GM12878 (cell line): ENCODE data around the gene NGDN. TPM values are rescaled to one million over a fixed set of nuclear protein-coding genes. Genes with fewer than 3 reads are reported as not detected.

Experiments
- ATAC-seq: fragments of 200-7000 bp; cut with Tn5 transposase; 3 replicates; pipeline ENCODE4 v1.9.1; 2020; ENCODE audit warnings: mild to moderate bottlenecking, moderate library complexity
- BruUV-seq: library from RNA; stranded (reverse); fragments of 400-500 nt; replicated peaks from 2 replicates; lab custom pipeline; 2021; lab: Mats Ljungman, UMichigan
- CTCF ChIA-PET: fragments of 300-600 bp; sonication (Branson Sonifier 250); formaldehyde crosslinking; extraction: SDS; loops from one replicate; lab custom pipeline; 2021; ENCODE audit warnings: inconsistent platforms; lab: Yijun Ruan, JAX
- POLR2A ChIA-PET: fragments of 350-600 bp; formaldehyde crosslinking; extraction: SDS; loops from one replicate; lab custom pipeline; 2021; ENCODE audit warnings: inconsistent platforms; lab: Charles Lee
- RAD21 ChIA-PET: fragments of 300-600 bp; sonication (Branson Sonifier 250); formaldehyde crosslinking; loops from one replicate; lab custom pipeline; 2023; ENCODE audit warnings: antibody characterized with exemption; ENCODE audit not compliant: unreplicated experiment; lab: Charles Lee
- SMC1A ChIA-PET: fragments of 300-600 bp; sonication (Branson Sonifier 250); formaldehyde crosslinking; loops from one replicate; lab custom pipeline; 2023; ENCODE audit not compliant: unreplicated experiment, uncharacterized antibody; lab: Charles Lee
- DNase-seq: peaks from one replicate; pipeline ENCODE4 v3.0.0-alpha.2; 2011; ENCODE audit warnings: low read depth, low spot score
- FAIRE-seq: peaks from 3 replicates; lab custom pipeline; 2011; peaks lifted over from hg19 to GRCh38; lab: Jason Lieb, UNC
- H2AFZ ChIP-seq: 2 replicates; pipeline ENCODE4 v1.6.0; 2011; ENCODE audit warnings: low read depth, low read length, control low read depth; ENCODE audit not compliant: control insufficient read depth
- H3K27ac ChIP-seq: 2 replicates; pipeline ENCODE4 v1.5.1; 2011; ENCODE audit warnings: control low read depth; ENCODE audit not compliant: control insufficient read depth, insufficient read depth
- H3K27me3 ChIP-seq, 2 experiments: replicated peaks in 1 of 2; 2 replicates each; pipeline versions ENCODE4 v1.6.0 to v1.6.1; 2011; ENCODE audit warnings: low read length in 1 of 2; ENCODE audit not compliant: control insufficient read depth in 2 of 2, insufficient read depth in 2 of 2
- H3K36me3 ChIP-seq, 2 experiments: 2 replicates each; pipeline ENCODE4 v1.5.1; 2011; ENCODE audit warnings: low read length in 1 of 2; ENCODE audit not compliant: control insufficient read depth in 2 of 2, insufficient read depth in 2 of 2
- H3K4me1 ChIP-seq: 2 replicates; pipeline ENCODE4 v1.6.1; 2011; ENCODE audit warnings: mild to moderate bottlenecking, low read length, moderate library complexity, mixed read lengths; ENCODE audit not compliant: control insufficient read depth, insufficient read depth
- H3K4me2 ChIP-seq: 2 replicates; pipeline ENCODE4 v1.6.0; 2011; ENCODE audit warnings: control low read depth; ENCODE audit not compliant: control insufficient read depth, insufficient read depth
- H3K4me3 ChIP-seq: fragments of 200-600 bp; sonication (generic); 2 replicates; pipeline ENCODE4 v1.5.1; 2016
- H3K79me2 ChIP-seq: 2 replicates; pipeline ENCODE4 v1.6.0; 2011; ENCODE audit warnings: low read length; ENCODE audit not compliant: control insufficient read depth, insufficient read depth
- H3K9ac ChIP-seq: 2 replicates; pipeline ENCODE4 v1.8.0; 2011; ENCODE audit warnings: low read length, control low read depth, mixed read lengths; ENCODE audit not compliant: control insufficient read depth, insufficient read depth
- H3K9me3 ChIP-seq: replicated peaks from 3 replicates; pipeline ENCODE4 v1.5.1; 2011; ENCODE audit warnings: mild to moderate bottlenecking, low read length; ENCODE audit not compliant: control insufficient read depth, insufficient read depth
- H4K20me1 ChIP-seq: 2 replicates; pipeline ENCODE4 v1.6.0; 2011; ENCODE audit not compliant: control insufficient read depth, insufficient read depth
- ASH2L ChIP-seq: fragments of 300-600, 200-600 bp; sonication (generic); IDR thresholded peaks from 2 replicates; pipeline ENCODE4 v1.6.1; 2017; ENCODE audit warnings: low read depth, mild to moderate bottlenecking, borderline replicate concordance
- ESRRA ChIP-seq: IDR thresholded peaks from 2 replicates; pipeline ENCODE4 v1.6.1; 2012; ENCODE audit warnings: mild to moderate bottlenecking, low read length, improper control_type of control experiment
- HCFC1 ChIP-seq: fragments of 150-350 bp; IDR thresholded peaks from 2 replicates; pipeline ENCODE4 v1.6.1; 2014; ENCODE audit warnings: low read length
- KAT2A ChIP-seq: conservative IDR thresholded peaks from 2 replicates; pipeline ENCODE4 v1.6.1; 2011; ENCODE audit warnings: low read depth, low read length; ENCODE audit not compliant: control insufficient read depth
- NR2C1 ChIP-seq: fragments of 450-650 bp; IDR thresholded peaks from 2 replicates; pipeline ENCODE4 v1.6.1; 2017; ENCODE audit warnings: antibody characterized with exemption, mild to moderate bottlenecking, moderate library complexity
- in situ Hi-C: fragments of 300-500 bp; cut with MboI; formaldehyde crosslinking; loops from 9 replicates; pipeline ENCODE4 v1.14.3; 2018; ENCODE audit warnings: mixed read lengths
- intact Hi-C: fragments of 100-400 bp; cut with micrococcal nuclease; formaldehyde crosslinking; loops from one replicate; pipeline ENCODE4 v1.14.2; 2022; ENCODE audit not compliant: unreplicated experiment
- polyA plus RNA-seq, 11 experiments: library from polyadenylated mRNA; depleted of rRNA in 4 of 11; unstranded in 6 of 11; stranded (reverse) in 5 of 11; fragments of >200 nt; fragmentation: Nextera tagmentation in 4 of 11; fragmentation: Illumina TruSeq in 1 of 11; extraction: Ambion mirVana in 4 of 11; extraction: Trizol in 1 of 11; gene quantifications; 1 replicate in 1 of 11; 2 replicates in 10 of 11; pipeline versions ENCODE4 v1.2.1 to v1.2.3, GENCODE V29; 2011 to 2016; ENCODE audit warnings: inconsistent platforms in 2 of 11, missing spikeins in 2 of 11, low read depth in 1 of 11
- total RNA-seq, 4 experiments: library from RNA; depleted of rRNA in 3 of 4; stranded (reverse); fragments of >200 nt in 3 of 4; fragmentation: Illumina TruSeq in 1 of 4; extraction: Trizol in 1 of 4; gene quantifications; 2 replicates each; pipeline versions ENCODE4 v1.2.1 to v1.2.3, GENCODE V29; 2013 to 2021
- TF ChIP-seq, protein P1 (sequence below): fragments of 150-350 bp; IDR thresholded peaks from 2 replicates; pipeline ENCODE4 v1.6.1; 2016; ENCODE audit warnings: low read depth, low read length
- TF ChIP-seq, protein P2 (sequence below): IDR thresholded peaks from 2 replicates; pipeline ENCODE4 v1.6.1; 2011; ENCODE audit warnings: borderline replicate concordance, low read depth, mild to moderate bottlenecking, moderate library complexity, low read length; ENCODE audit not compliant: insufficient read depth, poor library complexity, severe bottlenecking
- TF ChIP-seq, protein P3 (sequence below): fragments of 450-650 bp; formaldehyde crosslinking; IDR thresholded peaks from 2 replicates; pipeline ENCODE4 v1.5.0; 2022; ENCODE audit warnings: mild to moderate bottlenecking, missing genetic modification characterization
- TF ChIP-seq, protein P4 (sequence below): fragments of 450-650 bp; IDR thresholded peaks from 2 replicates; pipeline ENCODE4 v1.6.1; 2016; ENCODE audit warnings: mild to moderate bottlenecking, moderate library complexity, borderline replicate concordance

NGDN gene
- total and polyA plus RNA-seq, 10 of the 15 experiments (the other 5 are each of a cell fraction or from before 2014, with no cell fraction given), result 40.4 to 163 (median 71.4) TPM

DNA sequence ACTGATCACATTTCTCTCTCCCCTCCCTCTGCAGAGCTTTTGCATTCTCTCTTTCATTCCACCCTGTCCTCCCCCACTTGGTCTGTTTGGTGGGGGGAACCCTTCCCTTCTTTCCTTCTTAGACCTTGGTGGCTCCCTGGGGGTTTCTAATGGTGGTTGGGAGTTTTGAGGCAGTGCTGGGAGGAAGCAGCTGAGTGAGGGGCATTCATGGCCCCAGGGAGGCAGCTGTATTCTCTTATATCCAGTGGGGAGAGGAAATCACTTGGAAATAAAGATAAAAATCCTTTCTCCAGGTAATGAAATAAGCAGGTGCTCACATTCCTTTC lies 13.3 kb downstream of the NGDN start:
- no TSS peak for BruUV-seq
- no peak for FAIRE-seq
- TF ChIP-seq, protein P1, sequence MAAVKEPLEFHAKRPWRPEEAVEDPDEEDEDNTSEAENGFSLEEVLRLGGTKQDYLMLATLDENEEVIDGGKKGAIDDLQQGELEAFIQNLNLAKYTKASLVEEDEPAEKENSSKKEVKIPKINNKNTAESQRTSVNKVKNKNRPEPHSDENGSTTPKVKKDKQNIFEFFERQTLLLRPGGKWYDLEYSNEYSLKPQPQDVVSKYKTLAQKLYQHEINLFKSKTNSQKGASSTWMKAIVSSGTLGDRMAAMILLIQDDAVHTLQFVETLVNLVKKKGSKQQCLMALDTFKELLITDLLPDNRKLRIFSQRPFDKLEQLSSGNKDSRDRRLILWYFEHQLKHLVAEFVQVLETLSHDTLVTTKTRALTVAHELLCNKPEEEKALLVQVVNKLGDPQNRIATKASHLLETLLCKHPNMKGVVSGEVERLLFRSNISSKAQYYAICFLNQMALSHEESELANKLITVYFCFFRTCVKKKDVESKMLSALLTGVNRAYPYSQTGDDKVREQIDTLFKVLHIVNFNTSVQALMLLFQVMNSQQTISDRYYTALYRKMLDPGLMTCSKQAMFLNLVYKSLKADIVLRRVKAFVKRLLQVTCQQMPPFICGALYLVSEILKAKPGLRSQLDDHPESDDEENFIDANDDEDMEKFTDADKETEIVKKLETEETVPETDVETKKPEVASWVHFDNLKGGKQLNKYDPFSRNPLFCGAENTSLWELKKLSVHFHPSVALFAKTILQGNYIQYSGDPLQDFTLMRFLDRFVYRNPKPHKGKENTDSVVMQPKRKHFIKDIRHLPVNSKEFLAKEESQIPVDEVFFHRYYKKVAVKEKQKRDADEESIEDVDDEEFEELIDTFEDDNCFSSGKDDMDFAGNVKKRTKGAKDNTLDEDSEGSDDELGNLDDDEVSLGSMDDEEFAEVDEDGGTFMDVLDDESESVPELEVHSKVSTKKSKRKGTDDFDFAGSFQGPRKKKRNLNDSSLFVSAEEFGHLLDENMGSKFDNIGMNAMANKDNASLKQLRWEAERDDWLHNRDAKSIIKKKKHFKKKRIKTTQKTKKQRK, result no peak
- TF ChIP-seq, protein P2, sequence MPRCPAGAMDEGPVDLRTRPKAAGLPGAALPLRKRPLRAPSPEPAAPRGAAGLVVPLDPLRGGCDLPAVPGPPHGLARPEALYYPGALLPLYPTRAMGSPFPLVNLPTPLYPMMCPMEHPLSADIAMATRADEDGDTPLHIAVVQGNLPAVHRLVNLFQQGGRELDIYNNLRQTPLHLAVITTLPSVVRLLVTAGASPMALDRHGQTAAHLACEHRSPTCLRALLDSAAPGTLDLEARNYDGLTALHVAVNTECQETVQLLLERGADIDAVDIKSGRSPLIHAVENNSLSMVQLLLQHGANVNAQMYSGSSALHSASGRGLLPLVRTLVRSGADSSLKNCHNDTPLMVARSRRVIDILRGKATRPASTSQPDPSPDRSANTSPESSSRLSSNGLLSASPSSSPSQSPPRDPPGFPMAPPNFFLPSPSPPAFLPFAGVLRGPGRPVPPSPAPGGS, result no peak
- TF ChIP-seq ESRRA (no peak), KAT2A (no peak), ASH2L (no peak), NR2C1 (no peak), HCFC1 (no peak)
- TF ChIP-seq, protein P3, sequence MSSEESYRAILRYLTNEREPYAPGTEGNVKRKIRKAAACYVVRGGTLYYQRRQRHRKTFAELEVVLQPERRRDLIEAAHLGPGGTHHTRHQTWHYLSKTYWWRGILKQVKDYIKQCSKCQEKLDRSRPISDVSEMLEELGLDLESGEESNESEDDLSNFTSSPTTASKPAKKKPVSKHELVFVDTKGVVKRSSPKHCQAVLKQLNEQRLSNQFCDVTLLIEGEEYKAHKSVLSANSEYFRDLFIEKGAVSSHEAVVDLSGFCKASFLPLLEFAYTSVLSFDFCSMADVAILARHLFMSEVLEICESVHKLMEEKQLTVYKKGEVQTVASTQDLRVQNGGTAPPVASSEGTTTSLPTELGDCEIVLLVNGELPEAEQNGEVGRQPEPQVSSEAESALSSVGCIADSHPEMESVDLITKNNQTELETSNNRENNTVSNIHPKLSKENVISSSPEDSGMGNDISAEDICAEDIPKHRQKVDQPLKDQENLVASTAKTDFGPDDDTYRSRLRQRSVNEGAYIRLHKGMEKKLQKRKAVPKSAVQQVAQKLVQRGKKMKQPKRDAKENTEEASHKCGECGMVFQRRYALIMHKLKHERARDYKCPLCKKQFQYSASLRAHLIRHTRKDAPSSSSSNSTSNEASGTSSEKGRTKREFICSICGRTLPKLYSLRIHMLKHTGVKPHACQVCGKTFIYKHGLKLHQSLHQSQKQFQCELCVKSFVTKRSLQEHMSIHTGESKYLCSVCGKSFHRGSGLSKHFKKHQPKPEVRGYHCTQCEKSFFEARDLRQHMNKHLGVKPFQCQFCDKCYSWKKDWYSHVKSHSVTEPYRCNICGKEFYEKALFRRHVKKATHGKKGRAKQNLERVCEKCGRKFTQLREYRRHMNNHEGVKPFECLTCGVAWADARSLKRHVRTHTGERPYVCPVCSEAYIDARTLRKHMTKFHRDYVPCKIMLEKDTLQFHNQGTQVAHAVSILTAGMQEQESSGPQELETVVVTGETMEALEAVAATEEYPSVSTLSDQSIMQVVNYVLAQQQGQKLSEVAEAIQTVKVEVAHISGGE (CRISPR knock-in tag), result no peak
- TF ChIP-seq, protein P4, sequence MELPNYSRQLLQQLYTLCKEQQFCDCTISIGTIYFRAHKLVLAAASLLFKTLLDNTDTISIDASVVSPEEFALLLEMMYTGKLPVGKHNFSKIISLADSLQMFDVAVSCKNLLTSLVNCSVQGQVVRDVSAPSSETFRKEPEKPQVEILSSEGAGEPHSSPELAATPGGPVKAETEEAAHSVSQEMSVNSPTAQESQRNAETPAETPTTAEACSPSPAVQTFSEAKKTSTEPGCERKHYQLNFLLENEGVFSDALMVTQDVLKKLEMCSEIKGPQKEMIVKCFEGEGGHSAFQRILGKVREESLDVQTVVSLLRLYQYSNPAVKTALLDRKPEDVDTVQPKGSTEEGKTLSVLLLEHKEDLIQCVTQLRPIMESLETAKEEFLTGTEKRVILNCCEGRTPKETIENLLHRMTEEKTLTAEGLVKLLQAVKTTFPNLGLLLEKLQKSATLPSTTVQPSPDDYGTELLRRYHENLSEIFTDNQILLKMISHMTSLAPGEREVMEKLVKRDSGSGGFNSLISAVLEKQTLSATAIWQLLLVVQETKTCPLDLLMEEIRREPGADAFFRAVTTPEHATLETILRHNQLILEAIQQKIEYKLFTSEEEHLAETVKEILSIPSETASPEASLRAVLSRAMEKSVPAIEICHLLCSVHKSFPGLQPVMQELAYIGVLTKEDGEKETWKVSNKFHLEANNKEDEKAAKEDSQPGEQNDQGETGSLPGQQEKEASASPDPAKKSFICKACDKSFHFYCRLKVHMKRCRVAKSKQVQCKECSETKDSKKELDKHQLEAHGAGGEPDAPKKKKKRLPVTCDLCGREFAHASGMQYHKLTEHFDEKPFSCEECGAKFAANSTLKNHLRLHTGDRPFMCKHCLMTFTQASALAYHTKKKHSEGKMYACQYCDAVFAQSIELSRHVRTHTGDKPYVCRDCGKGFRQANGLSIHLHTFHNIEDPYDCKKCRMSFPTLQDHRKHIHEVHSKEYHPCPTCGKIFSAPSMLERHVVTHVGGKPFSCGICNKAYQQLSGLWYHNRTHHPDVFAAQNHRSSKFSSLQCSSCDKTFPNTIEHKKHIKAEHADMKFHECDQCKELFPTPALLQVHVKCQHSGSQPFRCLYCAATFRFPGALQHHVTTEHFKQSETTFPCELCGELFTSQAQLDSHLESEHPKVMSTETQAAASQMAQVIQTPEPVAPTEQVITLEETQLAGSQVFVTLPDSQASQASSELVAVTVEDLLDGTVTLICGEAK, result no peak

More for the DNA sequence above, 13.3 kb downstream of the NGDN start:
- ChIA-PET SMC1A (interaction anchor here (0.7 to 8.9 kb wide), 2 partner anchors 56 to 78 kb away, joined by 3 to 124 read pairs; no protein-coding TSS in a partner anchor), POLR2A (no interaction called here), RAD21 (interaction anchor here (5.8 kb wide), 1 partner anchor 78 kb away, joined by 39 read pairs; no protein-coding TSS in a partner anchor), CTCF (interaction anchor here (1.2 to 14.1 kb wide), 2 partner anchors 77 to 156 kb away, joined by 4 to 436 read pairs; partner anchors contain the start of gene THTPA)
- no peaks in the 10 kb centered on the region for H3K27me3 ChIP-seq
- DNase-seq (no peak), ATAC-seq (no peak)
- no peak overlapping the region for H2AFZ ChIP-seq
- in situ Hi-C loops, result no loop called here
- H3K9ac ChIP-seq, result no peak overlapping the region
- no peaks in the 10 kb centered on the region for H3K79me2 ChIP-seq
- H3K4me1 ChIP-seq, result no peaks in the 10 kb centered on the region
- no peaks in the 10 kb centered on the region for H4K20me1 ChIP-seq
- H3K4me3 ChIP-seq, result no peak overlapping the region
- intact Hi-C loops, result no loop called here
- H3K36me3 ChIP-seq, result peaks cover 0 to 9% of the 10 kb centered on the region in 2 experiments; a peak in 3 of 4 replicates
- no peaks in the 10 kb centered on the region for H3K9me3 ChIP-seq
- H3K27ac ChIP-seq, result no peak overlapping the region
- H3K4me2 ChIP-seq, result no peak overlapping the region
